Measurements from ENCODE around the gene FILIP1L.
A peak's percentile ranks its signal among the peaks of the same experiment; 100 is the strongest.
"Not testable (repeated sequence)": the region's sequence is repeated elsewhere in the genome, so short reads cannot be mapped to it uniquely, and the experiment has no call there.

The FILIP1L gene

DNA sequence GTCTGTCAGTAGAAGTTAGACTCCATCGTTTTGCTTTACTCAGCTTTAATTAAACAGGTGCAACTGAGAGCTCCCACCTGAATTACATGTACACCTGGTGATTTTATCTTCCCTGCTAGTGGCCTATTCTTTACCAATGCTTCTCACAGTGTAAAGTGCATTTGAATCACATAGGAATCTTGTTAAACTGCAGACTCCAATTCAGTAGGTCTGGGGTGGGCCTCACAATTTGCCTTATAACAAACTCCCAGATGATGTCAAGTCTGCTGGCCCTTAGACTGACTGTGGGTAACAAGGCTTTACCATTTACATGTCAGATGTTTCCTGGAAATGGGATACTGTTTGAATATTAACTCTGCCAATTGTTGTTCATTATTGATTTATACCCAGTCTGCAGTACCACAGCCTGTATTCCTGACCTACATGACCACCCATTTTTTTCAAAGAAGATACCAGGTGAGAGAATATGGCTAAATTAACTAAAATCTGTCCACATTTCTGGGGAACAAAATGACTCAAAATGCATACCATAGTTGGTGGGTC, 259.5 kb downstream of the FILIP1L start:
- no peak for DNase-seq
- no peak overlapping the region for H3K4me3 Mint-ChIP-seq
- H3K9me3 Mint-ChIP-seq = no peaks in the 10 kb centered on the region
- no peak for ATAC-seq (replicated peaks)
- H3K27ac Mint-ChIP-seq = no peak overlapping the region
- H3K4me1 Mint-ChIP-seq = peaks cover 7 to 32% of the 10 kb centered on the region in 2 donors
- peaks cover 0 to 11% of the 10 kb centered on the region in 2 donors for H3K36me3 Mint-ChIP-seq
- H3K27me3 Mint-ChIP-seq = no peaks in the 10 kb centered on the region

DNA sequence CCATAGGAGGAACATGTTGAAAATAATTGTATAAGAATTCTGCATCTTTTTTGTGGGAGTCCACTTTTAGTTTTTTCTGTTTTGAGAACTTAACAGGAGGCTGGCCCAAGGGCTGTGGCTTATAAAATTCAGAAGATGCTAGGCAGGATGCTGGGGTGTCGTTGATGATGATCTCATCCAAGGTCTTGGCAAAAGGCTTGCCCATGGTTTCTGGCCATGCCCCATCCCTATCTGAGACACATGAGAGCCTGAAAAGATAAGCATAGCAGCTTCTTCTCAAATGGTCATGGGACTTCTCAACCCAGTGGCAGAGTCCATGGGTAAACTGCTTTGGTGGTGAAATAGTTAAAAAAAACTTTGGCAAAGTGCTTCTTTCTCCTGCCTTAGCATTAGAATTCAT, 261.4 kb downstream of the FILIP1L start:
- DNase-seq = no peak
- H3K27ac Mint-ChIP-seq = no peak overlapping the region
- no peaks in the 10 kb centered on the region for H3K9me3 Mint-ChIP-seq
- no peak for ATAC-seq (replicated peaks)
- H3K4me3 Mint-ChIP-seq = no peak overlapping the region
- H3K27me3 Mint-ChIP-seq = no peaks in the 10 kb centered on the region
- peaks cover 0 to 7% of the 10 kb centered on the region in 2 donors for H3K36me3 Mint-ChIP-seq
- H3K4me1 Mint-ChIP-seq = peaks cover 12 to 25% of the 10 kb centered on the region in 2 donors

DNA sequence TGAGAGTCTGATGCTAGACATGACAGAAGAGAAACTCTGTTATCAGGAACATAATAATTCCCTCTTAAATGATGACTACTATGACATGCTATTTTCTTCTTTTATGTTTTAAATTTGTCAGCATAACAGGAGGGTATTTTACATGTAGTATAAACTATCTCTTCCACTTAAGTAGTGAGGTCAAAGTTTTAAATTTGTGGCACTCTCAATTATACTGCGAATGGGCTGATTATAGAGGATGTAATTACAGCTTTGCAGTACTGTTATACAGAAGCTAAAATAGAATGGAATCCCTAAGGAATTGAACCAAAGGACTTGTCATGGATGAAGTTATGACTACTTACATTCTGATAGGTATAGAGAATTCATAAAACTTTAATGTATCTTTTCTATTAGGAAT, 262.3 kb downstream of the FILIP1L start:
- Mint-ChIP-seq H3K36me3 (peaks cover 0 to 7% of the 10 kb centered on the region in 2 donors), H3K4me1 (peaks cover 12 to 29% of the 10 kb centered on the region in 2 donors), H3K4me3 (no peak overlapping the region), H3K9me3 (no peaks in the 10 kb centered on the region), H3K27ac (no peak overlapping the region), H3K27me3 (no peaks in the 10 kb centered on the region)
- no peak for ATAC-seq (replicated peaks)
- no peak for DNase-seq

DNA sequence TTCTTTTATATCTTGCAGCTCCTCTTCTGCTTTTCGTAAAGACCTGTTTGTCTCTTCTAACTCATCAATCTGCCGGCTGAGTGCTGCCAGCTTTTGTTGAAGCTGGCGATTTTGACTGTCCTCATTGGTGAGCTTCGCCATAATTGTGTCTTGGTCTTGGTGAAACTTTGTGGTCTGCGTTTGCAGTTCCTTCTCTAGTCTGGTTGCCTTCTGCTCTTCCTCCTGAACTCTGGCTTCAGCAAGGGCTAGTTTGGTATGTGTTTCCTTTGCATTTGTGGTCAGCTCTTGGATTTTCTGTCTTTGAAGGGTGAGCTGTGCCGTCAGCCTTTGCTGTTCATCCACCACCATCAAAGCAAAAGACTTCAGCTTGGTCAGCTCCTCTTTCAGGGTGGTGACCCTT, 263.7 kb downstream of the FILIP1L start:
- Mint-ChIP-seq H3K36me3 (no peaks in the 10 kb centered on the region), H3K4me1 (peaks cover 11 to 32% of the 10 kb centered on the region in 2 donors), H3K27me3 (no peaks in the 10 kb centered on the region), H3K27ac (no peak overlapping the region), H3K9me3 (no peaks in the 10 kb centered on the region), H3K4me3 (no peak overlapping the region)
- ATAC-seq (replicated peaks) (no peak), DNase-seq (no peak)

DNA sequence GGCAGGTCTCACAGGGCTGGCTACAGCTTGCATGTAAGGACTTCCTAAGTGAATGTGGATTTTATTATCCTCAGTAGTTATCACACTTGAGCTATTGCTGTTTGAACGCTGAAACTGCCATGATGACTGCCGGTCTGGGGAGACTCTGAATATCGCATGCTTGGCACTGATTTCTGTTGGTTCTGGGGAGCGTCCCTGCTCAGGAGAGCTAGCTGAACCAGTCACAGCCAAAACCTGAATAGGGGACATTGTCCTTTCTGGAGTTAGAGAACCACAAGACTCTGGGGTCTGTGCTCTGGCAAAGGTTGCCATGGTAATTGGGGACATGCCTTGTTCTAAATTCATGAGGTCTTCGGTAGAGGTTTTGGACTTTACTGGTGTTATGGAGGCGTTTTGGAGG, 265.9 kb downstream of the FILIP1L start:
- DNase-seq (no peak), ATAC-seq (replicated peaks) (no peak)
- H3K4me3 Mint-ChIP-seq = no peak overlapping the region
- no peaks in the 10 kb centered on the region for H3K27me3 Mint-ChIP-seq
- H3K36me3 Mint-ChIP-seq = peaks cover 0 to 4% of the 10 kb centered on the region in 2 donors
- peaks cover 0 to 1% of the 10 kb centered on the region in 2 donors for H3K9me3 Mint-ChIP-seq
- H3K4me1 Mint-ChIP-seq = peaks cover 16 to 40% of the 10 kb centered on the region in 2 donors
- no peak overlapping the region for H3K27ac Mint-ChIP-seq

DNA sequence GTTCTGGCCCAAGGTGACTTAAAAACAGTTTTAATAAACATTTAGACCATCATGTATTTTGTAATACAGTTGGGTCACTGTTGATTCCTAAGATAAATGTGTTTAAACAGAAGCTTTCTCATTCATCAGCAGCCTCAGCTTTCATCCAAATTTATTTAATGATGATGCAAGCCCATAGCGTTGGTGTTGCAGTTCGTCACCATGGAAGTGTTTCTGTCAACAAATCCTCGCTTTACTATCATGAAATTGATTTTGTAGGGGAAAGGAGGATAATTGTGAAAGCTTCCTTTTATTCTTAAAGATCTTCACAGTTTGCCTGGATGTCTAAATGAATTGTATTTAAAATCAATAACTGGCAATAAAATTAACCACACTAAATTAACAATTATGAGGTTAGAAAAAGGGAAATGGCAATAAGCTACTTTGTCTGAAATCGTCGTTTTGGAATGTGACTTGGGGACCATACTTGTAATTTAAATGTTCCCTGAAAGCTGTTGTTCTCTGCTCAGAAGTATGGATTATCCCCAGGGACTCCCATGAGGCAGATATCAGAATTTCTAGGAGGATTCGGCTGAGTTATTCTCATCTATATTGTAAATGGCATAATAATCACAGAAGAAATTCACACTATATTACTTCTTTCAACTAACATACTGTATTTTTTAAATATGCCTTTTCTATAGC, 267.7 kb downstream of the FILIP1L start:
- Mint-ChIP-seq H3K4me1 (peaks cover 16 to 46% of the 10 kb centered on the region in 2 donors), H3K27ac (no peak overlapping the region), H3K4me3 (no peak overlapping the region), H3K9me3 (peaks cover 0 to 1% of the 10 kb centered on the region in 2 donors), H3K36me3 (peaks cover 0 to 4% of the 10 kb centered on the region in 2 donors), H3K27me3 (no peaks in the 10 kb centered on the region)
- DNase-seq (no peak), ATAC-seq (replicated peaks) (no peak)

DNA sequence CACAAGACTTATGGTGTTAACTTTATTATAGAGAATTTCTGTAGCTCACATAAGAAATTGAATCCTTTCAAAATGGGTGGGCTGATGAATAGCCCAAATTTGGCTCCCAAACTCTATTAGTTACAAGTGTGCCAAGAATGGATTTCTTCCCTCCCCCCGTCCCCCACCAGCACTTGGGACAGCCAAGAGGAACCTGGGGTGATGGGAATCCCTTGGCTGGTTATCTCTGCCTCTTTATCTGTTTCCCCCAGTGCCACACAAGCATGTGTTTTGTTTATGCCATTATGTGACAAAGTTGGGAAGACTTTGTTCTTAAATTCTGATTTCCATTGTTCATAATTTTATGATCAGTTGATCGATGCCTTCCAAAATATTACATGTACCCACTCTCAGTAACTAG, 268.3 kb downstream of the FILIP1L start:
- Mint-ChIP-seq H3K27me3 (no peaks in the 10 kb centered on the region), H3K4me3 (no peak overlapping the region)

DNA sequence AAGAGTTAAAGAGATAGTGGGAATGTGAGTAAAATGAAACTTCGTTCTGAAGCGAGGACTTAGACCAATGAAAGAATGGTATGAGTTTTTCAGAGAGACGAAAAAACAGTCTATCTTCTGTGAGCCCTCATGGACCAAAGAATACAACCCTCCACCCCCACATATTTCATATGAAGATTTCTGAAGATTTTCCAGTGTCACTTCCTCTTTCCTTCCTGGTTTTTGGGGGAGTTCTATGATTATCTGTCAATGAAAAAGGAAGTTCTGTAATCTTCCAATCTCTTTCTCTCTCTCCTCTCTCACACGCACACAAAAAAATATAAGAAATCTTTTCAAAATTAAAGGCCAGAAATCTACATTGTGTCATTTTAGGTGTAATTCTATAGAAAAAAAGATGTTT, 269.0 kb downstream of the FILIP1L start:
- Mint-ChIP-seq H3K36me3 (peaks cover 0 to 4% of the 10 kb centered on the region in 2 donors), H3K27me3 (no peaks in the 10 kb centered on the region), H3K4me1 (peaks cover 16 to 46% of the 10 kb centered on the region in 2 donors), H3K9me3 (peaks cover 0 to 1% of the 10 kb centered on the region in 2 donors), H3K27ac (peak overlapping the region; percentile 9), H3K4me3 (peak overlapping the region in 1 of 2 donors; percentile 52)
- ATAC-seq (replicated peaks) (peak in 1 of 2 donors; percentile 19), DNase-seq (no peak)

More for the DNA sequence above, 268.3 kb downstream of the FILIP1L start:
- ATAC-seq (replicated peaks) = no peak
- Mint-ChIP-seq H3K36me3 (peaks cover 0 to 4% of the 10 kb centered on the region in 2 donors), H3K27ac (no peak overlapping the region), H3K4me1 (peaks cover 16 to 46% of the 10 kb centered on the region in 2 donors), H3K9me3 (peaks cover 0 to 1% of the 10 kb centered on the region in 2 donors)
- DNase-seq = no peak

DNA sequence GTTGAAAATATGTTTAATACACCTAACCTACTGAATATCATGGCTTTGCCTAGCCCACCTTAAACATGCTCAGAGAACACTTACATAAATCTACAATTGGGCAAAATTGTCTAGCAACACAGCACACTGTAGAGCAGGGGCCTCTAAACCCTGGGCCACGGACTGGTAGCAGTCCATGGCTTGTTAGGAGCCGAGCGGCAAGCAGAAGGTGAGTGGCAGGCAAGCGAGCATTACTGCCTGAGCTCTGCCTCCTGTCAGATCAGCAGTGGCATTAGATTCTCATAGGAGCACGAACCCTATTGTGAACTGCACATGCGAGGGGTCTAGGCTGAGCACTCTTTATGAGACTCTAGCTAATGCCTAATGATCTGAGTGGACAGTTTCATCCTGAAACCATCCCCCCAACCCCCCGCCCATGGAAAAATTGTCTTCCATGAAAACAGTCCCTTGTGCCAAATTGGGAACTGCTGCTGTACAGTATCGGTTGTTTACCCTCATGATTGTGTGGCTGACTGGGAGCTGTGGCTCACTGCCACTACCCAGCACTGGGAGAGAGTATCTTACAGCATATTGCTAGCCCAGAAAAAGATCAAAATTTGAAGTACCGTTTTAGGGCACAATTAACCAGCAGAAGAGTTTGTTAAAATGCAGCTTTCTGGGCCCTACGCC, 270.6 kb downstream of the FILIP1L start:
- H3K27ac Mint-ChIP-seq = no peak overlapping the region
- no peak for DNase-seq

DNA sequence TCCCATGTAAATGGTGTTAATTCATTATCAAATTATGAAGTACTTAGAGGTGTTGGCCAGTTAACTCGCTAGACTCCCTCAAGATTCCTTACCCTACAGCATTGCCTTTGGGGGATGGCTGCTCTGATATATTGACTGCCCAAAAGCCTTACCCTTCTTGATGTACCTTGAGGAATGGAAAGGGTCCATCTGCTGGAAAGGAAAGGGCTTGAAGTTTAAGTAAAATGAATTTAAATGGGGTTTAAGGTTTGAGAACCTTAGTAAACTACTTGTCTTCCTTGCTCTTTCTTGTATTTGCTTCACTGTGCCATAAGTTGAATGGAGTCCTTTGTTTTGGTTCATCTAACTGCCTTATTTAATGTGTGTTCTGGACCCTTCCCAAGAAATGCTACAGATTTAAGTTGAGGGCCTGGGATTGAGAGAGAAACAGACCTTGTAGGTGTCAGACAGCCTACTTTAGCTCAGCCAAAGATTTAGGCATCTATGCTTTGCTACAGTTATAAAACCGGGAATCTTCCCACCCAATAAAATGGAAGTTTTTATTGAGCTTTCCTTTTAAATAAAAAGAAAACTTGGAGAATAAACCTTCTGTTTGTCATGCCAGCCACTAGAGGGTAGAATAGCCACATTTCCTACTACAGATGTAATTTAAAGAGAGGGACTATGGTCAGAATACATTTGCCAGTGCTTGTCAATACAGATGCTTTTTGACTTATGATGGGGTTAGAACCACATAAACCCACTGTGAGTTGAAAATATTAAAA, 271.3 kb downstream of the FILIP1L start:
- no peak overlapping the region for H3K27ac Mint-ChIP-seq
- peaks cover 15 to 46% of the 10 kb centered on the region in 2 donors for H3K4me1 Mint-ChIP-seq
- H3K9me3 Mint-ChIP-seq = peaks cover 0 to 1% of the 10 kb centered on the region in 2 donors
- peaks cover 3 to 4% of the 10 kb centered on the region in 2 donors for H3K36me3 Mint-ChIP-seq
- no peaks in the 10 kb centered on the region for H3K27me3 Mint-ChIP-seq
- no peak overlapping the region for H3K4me3 Mint-ChIP-seq
- DNase-seq = no peak
- ATAC-seq (replicated peaks) = peak; percentile 65 to 68

More for the DNA sequence above, 270.6 kb downstream of the FILIP1L start:
- Mint-ChIP-seq H3K27me3 (no peaks in the 10 kb centered on the region), H3K36me3 (peaks cover 3 to 4% of the 10 kb centered on the region in 2 donors), H3K4me1 (peaks cover 18 to 46% of the 10 kb centered on the region in 2 donors), H3K9me3 (peaks cover 0 to 1% of the 10 kb centered on the region in 2 donors), H3K4me3 (no peak overlapping the region)
- ATAC-seq (replicated peaks) = peak in 1 of 2 donors; percentile 22

DNA sequence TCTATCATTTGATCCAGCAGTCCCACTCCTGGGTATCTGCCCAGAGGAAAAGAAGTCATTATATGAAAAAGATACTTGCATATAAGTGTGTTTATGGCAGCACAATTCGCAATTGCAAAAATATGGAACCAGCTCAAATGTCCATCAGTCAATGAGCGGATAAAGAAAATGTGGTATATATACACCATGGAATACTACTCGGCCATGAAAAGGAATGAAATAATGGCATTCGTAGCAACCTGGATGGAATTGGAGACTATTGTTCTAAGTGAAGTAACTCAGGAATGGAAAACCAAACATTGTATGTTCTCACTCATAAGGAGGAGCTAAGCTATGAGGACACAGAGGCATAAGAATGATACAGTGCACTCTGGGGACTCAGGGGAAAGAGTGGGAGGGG, 272.4 kb downstream of the FILIP1L start:
- not testable (repeated sequence) for H3K27me3 Mint-ChIP-seq; H3K36me3 Mint-ChIP-seq; H3K4me3 Mint-ChIP-seq; H3K27ac Mint-ChIP-seq; DNase-seq; H3K9me3 Mint-ChIP-seq; ATAC-seq (replicated peaks)
- H3K4me1 Mint-ChIP-seq = peaks cover 13 to 42% of the 10 kb centered on the region in 2 donors

DNA sequence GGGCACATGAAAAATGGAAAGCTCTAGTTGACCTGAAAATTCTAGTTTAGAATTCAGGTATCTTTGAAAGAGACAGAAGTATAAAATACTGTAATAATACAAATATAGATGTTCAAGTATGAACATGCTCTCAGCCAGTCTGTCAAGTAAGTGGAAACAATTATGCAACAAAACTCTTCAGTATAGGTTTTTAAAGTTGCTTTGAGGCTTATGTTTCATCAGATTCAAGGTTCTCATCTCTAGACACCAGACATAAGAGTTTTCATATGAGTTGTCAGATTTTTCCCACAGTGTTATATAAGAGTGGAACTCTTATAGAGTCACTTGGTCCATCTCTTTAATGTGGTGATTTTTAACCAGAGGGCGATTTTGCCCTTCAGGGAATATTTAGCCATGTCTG, 274.7 kb downstream of the FILIP1L start:
- H3K4me1 Mint-ChIP-seq = peaks cover 4 to 19% of the 10 kb centered on the region in 2 donors
- ATAC-seq (replicated peaks) = no peak
- peaks cover 1 to 3% of the 10 kb centered on the region in 2 donors for H3K36me3 Mint-ChIP-seq
- no peak overlapping the region for H3K4me3 Mint-ChIP-seq
- no peaks in the 10 kb centered on the region for H3K27me3 Mint-ChIP-seq
- no peak overlapping the region for H3K27ac Mint-ChIP-seq
- H3K9me3 Mint-ChIP-seq = no peaks in the 10 kb centered on the region
- no peak for DNase-seq

DNA sequence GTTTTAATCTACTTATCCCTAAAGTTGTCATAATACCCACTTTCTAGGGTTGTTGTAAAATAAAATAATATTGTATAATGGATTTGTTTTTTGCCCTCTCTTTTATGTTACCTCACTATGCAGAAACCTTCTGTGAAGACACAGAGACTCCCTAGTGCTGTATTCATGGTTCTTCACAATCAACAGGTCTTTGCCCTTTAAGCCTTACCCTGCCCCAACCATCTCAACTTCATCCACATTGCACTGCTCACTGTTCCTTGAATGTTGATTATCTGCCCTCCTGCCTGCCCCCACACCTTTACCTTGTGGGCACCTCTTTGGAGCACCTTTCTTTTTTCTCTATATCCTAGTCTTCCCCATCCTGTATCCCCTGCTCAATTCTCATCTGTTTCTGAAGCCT, 275.5 kb downstream of the FILIP1L start:
- no peak for DNase-seq

DNA sequence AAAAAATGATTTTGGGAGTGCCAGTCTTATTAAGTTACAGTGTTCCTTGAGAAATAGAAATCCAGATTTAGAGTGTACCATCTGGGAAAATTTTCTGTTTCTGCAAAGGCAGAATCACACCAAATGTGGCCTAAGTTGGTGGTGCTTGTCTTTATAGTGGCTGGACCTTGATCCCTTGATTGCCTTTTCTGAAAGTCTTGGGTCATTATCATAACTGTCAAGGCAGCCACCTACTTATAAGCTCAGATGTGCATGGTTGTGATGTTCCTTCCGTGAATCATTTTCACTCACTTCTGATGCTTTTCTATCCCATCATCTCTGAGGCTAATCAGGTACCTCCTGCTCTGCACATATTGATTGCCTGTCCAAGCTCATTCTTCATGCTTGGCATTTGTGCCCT, 276.6 kb downstream of the FILIP1L start:
- ATAC-seq (replicated peaks) = no peak
- no peak overlapping the region for H3K27ac Mint-ChIP-seq
- DNase-seq = no peak
- no peaks in the 10 kb centered on the region for H3K27me3 Mint-ChIP-seq
- no peak overlapping the region for H3K4me3 Mint-ChIP-seq
- peaks cover 0 to 3% of the 10 kb centered on the region in 2 donors for H3K36me3 Mint-ChIP-seq
- H3K9me3 Mint-ChIP-seq = no peaks in the 10 kb centered on the region
- H3K4me1 Mint-ChIP-seq = peaks cover 4 to 12% of the 10 kb centered on the region in 2 donors

More for the DNA sequence above, 275.5 kb downstream of the FILIP1L start:
- Mint-ChIP-seq H3K4me1 (peaks cover 2 to 12% of the 10 kb centered on the region in 2 donors), H3K27me3 (no peaks in the 10 kb centered on the region), H3K9me3 (no peaks in the 10 kb centered on the region), H3K36me3 (peaks cover 0 to 3% of the 10 kb centered on the region in 2 donors), H3K4me3 (no peak overlapping the region), H3K27ac (no peak overlapping the region)
- ATAC-seq (replicated peaks) = no peak

Measured in stimulated activated naive B cell treated with anti-CD40 and anti-IgM and Interleukin-4, amounts not matched to agents 10 μg/mL and 1 μg/mL and 100 μg/mL, for 72 hours (primary cell).